GM13976 (cell line): ENCODE results near the gene EPN3.

ENCODE experiments used
- DNase-seq: peaks from one replicate; pipeline ENCODE4 v3.0.0; 2012; ENCODE audit warnings: low spot score
- in situ Hi-C: fragments of 300-500 bp; cut with MboI; formaldehyde crosslinking; loops from one replicate; pipeline ENCODE4 v1.12.0; 2022; ENCODE audit warnings: low sequenced_read_pairs, mixed read lengths, inconsistent platforms; ENCODE audit not compliant: unreplicated experiment
- TF ChIP-seq, protein P1 (sequence below): IDR thresholded peaks from 2 replicates; pipeline ENCODE4 v1.5.1; 2012; ENCODE audit warnings: borderline replicate concordance, mild to moderate bottlenecking; ENCODE audit not compliant: insufficient read depth; ENCODE audit errors: extremely low read depth, missing control alignments, control extremely low read depth

EPN3 gene

DNA sequence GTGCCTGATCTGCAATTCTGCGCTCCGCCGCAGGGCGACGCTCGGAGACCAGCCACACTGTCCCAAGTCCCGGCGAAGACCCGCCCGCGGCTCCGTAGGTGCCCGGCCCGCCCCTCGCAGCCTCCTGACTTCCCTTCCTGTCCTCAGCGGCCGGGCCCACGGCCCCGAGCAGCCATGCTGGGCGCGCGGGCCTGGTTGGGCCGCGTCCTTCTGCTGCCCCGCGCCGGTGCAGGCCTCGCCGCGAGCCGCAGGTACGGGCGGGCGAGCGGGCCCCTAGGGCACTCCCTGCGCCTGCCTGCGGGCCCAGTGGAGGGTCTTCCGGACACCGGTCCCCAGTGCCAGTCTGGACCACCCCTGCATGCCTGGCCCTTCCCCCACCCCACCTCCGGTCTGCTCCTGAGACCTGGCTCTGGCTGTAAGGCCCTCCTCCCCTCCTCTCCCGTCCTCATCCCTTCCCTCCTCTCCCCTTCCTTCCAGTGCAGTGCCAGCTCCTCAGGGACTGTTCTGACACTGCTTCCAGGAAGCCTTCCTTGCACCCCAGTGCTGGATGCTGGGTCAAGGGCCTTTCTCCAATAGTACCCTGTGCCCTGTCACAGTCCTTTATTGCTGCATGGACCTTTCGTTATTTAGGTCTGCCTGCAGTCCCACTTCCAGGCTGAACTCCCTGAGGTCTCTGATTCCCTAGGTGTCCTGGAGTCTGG, 14.7 kb downstream of the EPN3 start, which contains the start of gene SPATA20:
Gene SPATA20, plus strand, starts transcription at position 140 of the 701 bp plus-strand sequence. Its CDS starts 35 bp downstream, at position 175.
- peak; percentile 94 for DNase-seq
- in situ Hi-C loops = loop anchor here (10.0 kb wide), 1 partner anchor 288 kb away; the partner anchor contains the start of gene WFIKKN2
- TF ChIP-seq, protein P1, sequence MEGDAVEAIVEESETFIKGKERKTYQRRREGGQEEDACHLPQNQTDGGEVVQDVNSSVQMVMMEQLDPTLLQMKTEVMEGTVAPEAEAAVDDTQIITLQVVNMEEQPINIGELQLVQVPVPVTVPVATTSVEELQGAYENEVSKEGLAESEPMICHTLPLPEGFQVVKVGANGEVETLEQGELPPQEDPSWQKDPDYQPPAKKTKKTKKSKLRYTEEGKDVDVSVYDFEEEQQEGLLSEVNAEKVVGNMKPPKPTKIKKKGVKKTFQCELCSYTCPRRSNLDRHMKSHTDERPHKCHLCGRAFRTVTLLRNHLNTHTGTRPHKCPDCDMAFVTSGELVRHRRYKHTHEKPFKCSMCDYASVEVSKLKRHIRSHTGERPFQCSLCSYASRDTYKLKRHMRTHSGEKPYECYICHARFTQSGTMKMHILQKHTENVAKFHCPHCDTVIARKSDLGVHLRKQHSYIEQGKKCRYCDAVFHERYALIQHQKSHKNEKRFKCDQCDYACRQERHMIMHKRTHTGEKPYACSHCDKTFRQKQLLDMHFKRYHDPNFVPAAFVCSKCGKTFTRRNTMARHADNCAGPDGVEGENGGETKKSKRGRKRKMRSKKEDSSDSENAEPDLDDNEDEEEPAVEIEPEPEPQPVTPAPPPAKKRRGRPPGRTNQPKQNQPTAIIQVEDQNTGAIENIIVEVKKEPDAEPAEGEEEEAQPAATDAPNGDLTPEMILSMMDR = peak; percentile 98

DNA sequence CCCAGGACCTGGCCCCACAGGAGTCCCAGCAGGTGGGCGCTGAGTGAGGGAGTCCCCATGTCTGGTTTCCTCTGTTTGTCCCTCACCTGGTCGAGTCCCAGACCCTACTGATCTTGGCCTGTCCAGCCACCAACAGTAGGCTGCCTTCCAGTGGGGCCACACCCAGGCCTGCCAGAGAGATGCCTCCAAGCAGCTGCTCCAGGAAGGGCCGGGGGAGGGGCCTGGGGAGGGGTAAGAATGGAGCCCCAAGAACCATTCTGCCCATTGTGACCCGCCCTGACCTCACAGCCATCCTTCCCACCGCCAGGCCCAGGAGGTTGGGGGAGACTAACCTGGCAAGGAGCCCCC, 15.2 kb downstream of the EPN3 start:
- TF ChIP-seq, protein P1 = no peak
- in situ Hi-C loops = loop anchor here (10.0 kb wide), 1 partner anchor 287 kb away; the partner anchor contains the start of gene WFIKKN2
- no peak for DNase-seq

DNA sequence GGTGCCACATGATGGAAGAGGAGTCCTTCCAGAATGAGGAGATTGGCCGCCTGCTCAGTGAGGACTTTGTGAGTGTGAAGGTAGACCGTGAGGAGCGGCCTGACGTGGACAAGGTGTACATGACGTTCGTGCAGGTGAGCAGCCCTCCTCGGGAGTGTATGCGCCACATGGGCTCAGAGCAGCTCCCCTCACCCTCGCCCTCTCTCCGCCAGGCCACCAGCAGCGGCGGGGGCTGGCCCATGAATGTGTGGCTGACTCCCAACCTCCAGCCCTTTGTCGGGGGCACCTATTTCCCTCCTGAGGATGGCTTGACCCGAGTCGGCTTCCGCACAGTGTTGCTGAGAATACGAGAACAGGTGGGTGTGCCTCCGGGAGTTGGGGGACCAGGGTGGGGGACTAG, 16.3 kb downstream of the EPN3 start:
- TF ChIP-seq, protein P1 = no peak
- DNase-seq = no peak
- in situ Hi-C loops = loop anchor here (10.0 kb wide), 1 partner anchor 286 kb away; the partner anchor contains the start of gene WFIKKN2

DNA sequence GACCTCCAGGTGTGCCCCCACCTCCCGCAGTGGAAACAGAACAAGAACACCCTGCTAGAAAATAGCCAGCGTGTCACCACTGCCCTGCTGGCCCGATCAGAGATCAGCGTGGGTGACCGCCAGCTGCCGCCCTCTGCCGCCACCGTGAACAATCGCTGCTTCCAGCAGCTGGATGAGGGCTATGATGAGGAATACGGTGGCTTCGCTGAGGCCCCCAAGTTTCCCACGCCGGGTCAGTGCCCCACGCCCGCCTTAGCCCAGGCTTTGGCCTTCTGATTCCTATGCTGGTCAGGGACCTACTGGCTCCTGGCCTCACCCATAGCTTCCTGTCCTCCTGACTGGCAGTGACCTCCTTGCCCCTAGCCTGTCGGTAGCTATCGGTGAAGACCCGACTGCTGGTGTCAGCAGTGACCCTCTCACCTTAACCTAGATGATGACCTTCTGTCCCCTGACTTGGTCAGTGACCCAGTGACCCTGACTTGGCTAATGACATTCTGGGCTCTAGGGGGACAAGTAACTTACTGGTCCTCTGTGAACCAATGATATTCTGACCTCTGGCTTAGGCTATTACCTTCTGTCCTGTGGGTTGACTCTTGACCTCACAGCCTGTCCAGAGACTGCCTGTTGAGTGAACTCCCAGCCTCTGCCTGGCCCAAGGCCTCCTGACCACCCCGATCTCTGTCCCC, 16.9 kb downstream of the EPN3 start:
- in situ Hi-C loops = loop anchor here (10.0 kb wide), 1 partner anchor 285 kb away; the partner anchor contains the start of gene WFIKKN2
- TF ChIP-seq, protein P1 = no peak

DNA sequence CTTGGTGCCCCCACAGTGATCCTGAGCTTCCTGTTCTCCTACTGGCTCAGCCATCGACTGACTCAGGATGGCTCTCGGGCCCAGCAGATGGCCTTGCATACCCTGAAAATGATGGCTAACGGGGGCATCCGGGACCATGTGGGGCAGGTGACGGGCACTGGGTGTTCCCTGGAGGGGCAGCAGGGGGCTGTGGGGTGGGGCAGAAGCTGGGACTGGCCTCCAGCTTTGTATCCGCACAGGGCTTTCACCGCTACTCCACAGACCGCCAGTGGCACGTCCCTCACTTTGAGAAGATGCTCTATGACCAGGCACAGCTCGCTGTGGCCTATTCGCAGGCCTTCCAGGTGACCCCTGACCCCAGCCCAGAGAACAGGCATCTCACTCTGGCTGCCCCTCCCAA, 17.4 kb downstream of the EPN3 start:
- DNase-seq = no peak
- TF ChIP-seq, protein P1 = no peak
- in situ Hi-C loops = loop anchor here (10.0 kb wide), 2 partner anchors 65 to 285 kb away; partner anchors contain the start of gene WFIKKN2

More for the DNA sequence above, 16.9 kb downstream of the EPN3 start:
- DNase-seq = no peak

DNA sequence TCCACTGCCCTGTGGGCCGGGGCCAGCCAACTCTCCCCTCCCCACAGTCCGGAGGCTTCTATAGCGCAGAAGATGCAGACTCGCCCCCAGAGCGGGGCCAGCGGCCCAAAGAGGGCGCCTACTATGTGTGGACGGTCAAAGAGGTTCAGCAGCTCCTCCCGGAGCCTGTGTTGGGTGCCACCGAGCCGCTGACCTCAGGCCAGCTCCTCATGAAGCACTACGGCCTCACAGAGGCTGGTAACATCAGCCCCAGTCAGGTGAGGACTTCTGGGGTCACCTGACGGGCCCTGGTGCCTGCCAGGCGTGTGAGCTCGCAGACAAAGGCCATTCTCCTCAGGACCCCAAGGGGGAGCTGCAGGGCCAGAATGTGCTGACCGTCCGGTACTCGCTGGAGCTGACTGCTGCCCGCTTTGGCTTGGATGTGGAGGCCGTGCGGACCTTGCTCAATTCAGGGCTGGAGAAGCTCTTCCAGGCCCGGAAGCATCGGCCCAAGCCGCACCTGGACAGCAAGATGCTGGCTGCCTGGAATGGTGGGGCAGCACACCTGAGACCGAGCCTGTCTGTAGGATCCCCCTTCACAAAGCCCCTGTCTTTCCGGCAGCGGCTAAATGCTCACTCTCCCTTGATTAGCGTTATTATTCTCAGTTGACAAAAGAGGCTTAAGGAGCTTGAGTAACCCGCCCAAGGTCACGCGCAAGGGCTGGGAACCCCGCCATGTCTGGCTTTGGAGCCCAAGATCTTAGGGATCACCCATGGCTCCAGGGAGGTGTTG, 18.3 kb downstream of the EPN3 start:
- no peak for DNase-seq
- in situ Hi-C loops = loop anchor here (10.0 kb wide), 1 partner anchor 64 kb away; no protein-coding TSS in a partner anchor
- TF ChIP-seq, protein P1 = peak; percentile 41
